Measurements from ENCODE around the gene SPRYD4.
"Not testable (repeated sequence)": the region's sequence is repeated elsewhere in the genome, so short reads cannot be mapped to it uniquely, and the experiment has no call there.

Gene SPRYD4

GRCh38 chr12:56477521-56478225, 9.3 kb downstream of the SPRYD4 start:
- DNase-seq, result no peak

GRCh38 chr12:56479625-56480024, 11.2 kb downstream of the SPRYD4 start:
- DNase-seq, result no peak

GRCh38 chr12:56484566-56484965, 16.2 kb downstream of the SPRYD4 start:
- DNase-seq, result no peak

- DNase-seq, result no peak
Measured at GRCh38 chr12:56486694-56487093, 18.3 kb downstream of the SPRYD4 start.

- DNase-seq, result no peak
Measured at GRCh38 chr12:56487448-56488040, 19.2 kb downstream of the SPRYD4 start.

- no peak for DNase-seq
Measured at GRCh38 chr12:56488041-56488955, 19.9 kb downstream of the SPRYD4 start, which contains the start of gene GLS2. GLS2 (minus strand) TSS chr12:56488161; CDS start chr12:56488118, 43 bp downstream.

- DNase-seq, result no peak
Measured at GRCh38 chr12:56490360-56490759, 22.0 kb downstream of the SPRYD4 start.

- DNase-seq, result not testable (repeated sequence)
Measured at GRCh38 chr12:56493409-56494105, 25.2 kb downstream of the SPRYD4 start.

GRCh38 chr12:56494106-56494415, 25.7 kb downstream of the SPRYD4 start:
- not testable (repeated sequence) for DNase-seq

GRCh38 chr12:56494481-56494880, 26.1 kb downstream of the SPRYD4 start:
- not testable (repeated sequence) for DNase-seq

GRCh38 chr12:56496704-56497103, 28.3 kb downstream of the SPRYD4 start:
- peak; percentile 50 for DNase-seq

GRCh38 chr12:56498126-56498902, 29.9 kb downstream of the SPRYD4 start:
- not testable (repeated sequence) for DNase-seq

GRCh38 chr12:56499452-56499851, 31.1 kb downstream of the SPRYD4 start:
- not testable (repeated sequence) for DNase-seq

GRCh38 chr12:56499879-56500278, 31.5 kb downstream of the SPRYD4 start:
- DNase-seq, result not testable (repeated sequence)

GRCh38 chr12:56510786-56511185, 42.4 kb downstream of the SPRYD4 start:
- DNase-seq, result no peak

GRCh38 chr12:56514014-56514318, 45.6 kb downstream of the SPRYD4 start:
- DNase-seq, result not testable (repeated sequence)

- no peak for DNase-seq
Measured at GRCh38 chr12:56517854-56518253, 49.5 kb downstream of the SPRYD4 start.

GRCh38 chr12:56518570-56518969, 50.2 kb downstream of the SPRYD4 start:
- DNase-seq, result no peak

- no peak for DNase-seq
Measured at GRCh38 chr12:56520048-56520447, 51.7 kb downstream of the SPRYD4 start.

GRCh38 chr12:56520506-56520905, 52.1 kb downstream of the SPRYD4 start:
- no peak for DNase-seq

- DNase-seq, result no peak
Measured at GRCh38 chr12:56521209-56521589, 52.8 kb downstream of the SPRYD4 start.

- DNase-seq, result peak; percentile 84
Measured at GRCh38 chr12:56521590-56522371, 53.4 kb downstream of the SPRYD4 start, which contains the start of gene RBMS2. RBMS2 (plus strand) TSS chr12:56521820; CDS start chr12:56522024, 204 bp downstream.
